Measurements from ENCODE around the gene LRMDA. TPM values are rescaled to one million over a fixed set of nuclear protein-coding genes. Genes with fewer than 3 reads are reported as not detected.

Gene LRMDA
- total and polyA plus RNA-seq, 10 of the 15 experiments (the other 5 are each of a cell fraction or from before 2014, with no cell fraction given), result 0.07 to 0.54 (median 0.29) TPM; not detected in 4

DNA sequence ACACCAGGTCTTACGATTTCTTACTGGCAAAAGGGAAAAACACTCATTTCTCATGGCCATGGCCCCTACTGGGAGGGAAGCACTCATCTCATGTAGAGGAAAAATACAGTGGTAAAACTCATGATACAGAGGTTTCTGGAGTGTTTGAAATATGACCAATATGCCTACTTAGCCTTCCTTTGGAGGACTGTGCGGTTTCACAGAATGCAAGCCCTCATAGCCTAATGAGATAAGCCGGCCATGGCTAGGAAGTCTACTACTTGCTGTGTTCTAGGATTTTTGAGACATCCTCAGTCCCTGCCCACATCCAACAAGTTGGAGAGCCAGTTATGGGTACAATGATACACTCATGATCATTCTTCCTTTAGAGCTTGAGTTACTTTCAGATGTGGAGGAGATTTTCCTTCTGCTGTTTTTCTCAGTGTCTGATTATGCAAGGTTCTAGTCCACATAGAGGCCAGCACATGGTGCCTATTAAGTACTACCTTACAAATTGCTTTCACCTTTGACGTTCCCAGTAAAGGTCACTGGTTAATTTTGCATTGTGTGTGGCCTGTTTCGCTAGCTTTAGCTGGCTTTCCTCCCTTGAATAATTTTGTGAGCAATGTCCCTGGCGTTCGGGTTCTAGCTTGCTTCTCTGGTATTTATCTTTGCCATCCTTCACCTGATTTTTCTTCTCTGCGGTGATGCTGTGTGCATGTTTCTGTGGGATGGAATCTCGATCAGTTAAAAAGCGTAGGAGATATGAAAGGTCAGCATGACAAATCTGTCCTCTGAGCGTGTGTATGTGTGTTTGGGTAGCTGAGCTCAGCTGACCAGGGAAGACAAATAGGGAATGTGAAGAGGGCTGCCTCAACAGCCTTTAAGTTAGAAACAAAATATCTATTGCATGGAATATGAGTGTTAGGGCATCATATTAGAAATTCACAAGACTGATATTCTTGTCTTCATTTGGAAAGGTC lies 295.4 kb downstream of the LRMDA start:
- Histone ChIP-seq H4K20me1 (ENCODE audit: control insufficient read depth, insufficient read depth) (no peaks in the 10 kb centered on the region), H3K79me2 (ENCODE audit: control insufficient read depth, insufficient read depth, low read length) (no peaks in the 10 kb centered on the region), H3K4me2 (ENCODE audit: control insufficient read depth, insufficient read depth) (no peak overlapping the region), H3K9ac (ENCODE audit: control insufficient read depth, insufficient read depth, low read length) (no peak overlapping the region), H3K27ac (ENCODE audit: control insufficient read depth, insufficient read depth) (no peak overlapping the region), H3K36me3 (ENCODE audit: control insufficient read depth in 2 of 2, insufficient read depth in 2 of 2, low read length in 1 of 2) (no peaks in the 10 kb centered on the region), H3K4me1 (ENCODE audit: control insufficient read depth, insufficient read depth, low read length) (no peaks in the 10 kb centered on the region), H3K4me3 (no peak overlapping the region), H3K9me3 (replicated peaks; ENCODE audit: control insufficient read depth, insufficient read depth, low read length) (no peaks in the 10 kb centered on the region), H3K27me3 (replicated peaks in 1 of 2; ENCODE audit: control insufficient read depth in 2 of 2, insufficient read depth in 2 of 2, low read length in 1 of 2) (no peaks in the 10 kb centered on the region), H2AFZ (ENCODE audit: control insufficient read depth, low read depth, low read length) (no peak overlapping the region)
- DNase-seq (ENCODE audit: low read depth, low spot score), result no peak
- 45% methylated on average over 11 of the region's 11 CpGs for WGBS (ENCODE audit: insufficient coverage, insufficient replicate concordance, low lambda C conversion rate, missing lambda C conversion rate)
- ChIA-PET CTCF (no interaction called here), POLR2A (interaction anchor here (0.6 kb wide), 1 partner anchor 302 kb away, joined by 3 read pairs; no protein-coding TSS in a partner anchor), SMC1A (ENCODE audit: uncharacterized antibody, unreplicated experiment) (interaction anchor here (0.6 to 2.3 kb wide), 7 partner anchors 9 to 360 kb away, joined by 3 to 11 read pairs (median 4); no protein-coding TSS in a partner anchor), RAD21 (ENCODE audit: unreplicated experiment) (no interaction called here)
- TF ChIP-seq, protein P1, sequence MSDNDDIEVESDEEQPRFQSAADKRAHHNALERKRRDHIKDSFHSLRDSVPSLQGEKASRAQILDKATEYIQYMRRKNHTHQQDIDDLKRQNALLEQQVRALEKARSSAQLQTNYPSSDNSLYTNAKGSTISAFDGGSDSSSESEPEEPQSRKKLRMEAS (IDR thresholded peaks at IDR 0.05; ENCODE audit: low read depth, low read length), result no peak
- no peak for TF ChIP-seq CEBPB (IDR thresholded peaks at IDR 0.05; ENCODE audit: borderline replicate concordance in 1 of 2, low read depth in 2 of 2, low read length in 2 of 2)
- no peak for TF ChIP-seq ASH2L (IDR thresholded peaks at IDR 0.05; ENCODE audit: borderline replicate concordance, low read depth)
- TF ChIP-seq RB1 (IDR thresholded peaks at IDR 0.05; ENCODE audit: borderline replicate concordance), result no peak
- TF ChIP-seq, protein P2, sequence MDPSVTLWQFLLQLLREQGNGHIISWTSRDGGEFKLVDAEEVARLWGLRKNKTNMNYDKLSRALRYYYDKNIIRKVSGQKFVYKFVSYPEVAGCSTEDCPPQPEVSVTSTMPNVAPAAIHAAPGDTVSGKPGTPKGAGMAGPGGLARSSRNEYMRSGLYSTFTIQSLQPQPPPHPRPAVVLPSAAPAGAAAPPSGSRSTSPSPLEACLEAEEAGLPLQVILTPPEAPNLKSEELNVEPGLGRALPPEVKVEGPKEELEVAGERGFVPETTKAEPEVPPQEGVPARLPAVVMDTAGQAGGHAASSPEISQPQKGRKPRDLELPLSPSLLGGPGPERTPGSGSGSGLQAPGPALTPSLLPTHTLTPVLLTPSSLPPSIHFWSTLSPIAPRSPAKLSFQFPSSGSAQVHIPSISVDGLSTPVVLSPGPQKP (IDR thresholded peaks at IDR 0.05; ENCODE audit: low read depth, low read length), result no peak
- no peak for TF ChIP-seq MXI1 (IDR thresholded peaks at IDR 0.05; ENCODE audit: low read depth, low read length)
- no peak for TF ChIP-seq POLR2A (IDR thresholded peaks at IDR 0.05; ENCODE audit: low read depth, low read length)
- TF ChIP-seq KAT2A (conservative IDR thresholded peaks at IDR 0.05; ENCODE audit: control insufficient read depth, low read depth, low read length), result no peak
- no peak for TF ChIP-seq ZZZ3 (IDR thresholded peaks at IDR 0.05; ENCODE audit: control insufficient read depth, insufficient read length, low read depth)
- no peak for TF ChIP-seq EZH2 (IDR thresholded peaks at IDR 0.05; ENCODE audit: borderline replicate concordance, control insufficient read depth, low read depth, low read length)
- TF ChIP-seq, protein P3, sequence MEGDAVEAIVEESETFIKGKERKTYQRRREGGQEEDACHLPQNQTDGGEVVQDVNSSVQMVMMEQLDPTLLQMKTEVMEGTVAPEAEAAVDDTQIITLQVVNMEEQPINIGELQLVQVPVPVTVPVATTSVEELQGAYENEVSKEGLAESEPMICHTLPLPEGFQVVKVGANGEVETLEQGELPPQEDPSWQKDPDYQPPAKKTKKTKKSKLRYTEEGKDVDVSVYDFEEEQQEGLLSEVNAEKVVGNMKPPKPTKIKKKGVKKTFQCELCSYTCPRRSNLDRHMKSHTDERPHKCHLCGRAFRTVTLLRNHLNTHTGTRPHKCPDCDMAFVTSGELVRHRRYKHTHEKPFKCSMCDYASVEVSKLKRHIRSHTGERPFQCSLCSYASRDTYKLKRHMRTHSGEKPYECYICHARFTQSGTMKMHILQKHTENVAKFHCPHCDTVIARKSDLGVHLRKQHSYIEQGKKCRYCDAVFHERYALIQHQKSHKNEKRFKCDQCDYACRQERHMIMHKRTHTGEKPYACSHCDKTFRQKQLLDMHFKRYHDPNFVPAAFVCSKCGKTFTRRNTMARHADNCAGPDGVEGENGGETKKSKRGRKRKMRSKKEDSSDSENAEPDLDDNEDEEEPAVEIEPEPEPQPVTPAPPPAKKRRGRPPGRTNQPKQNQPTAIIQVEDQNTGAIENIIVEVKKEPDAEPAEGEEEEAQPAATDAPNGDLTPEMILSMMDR (IDR thresholded peaks at IDR 0.05 in 2 of 3, conservative IDR thresholded peaks at IDR 0.05 in 1 of 3; ENCODE audit: control insufficient read depth in 2 of 3, extremely low read depth in 1 of 3, insufficient read depth in 1 of 3, low read depth in 3 of 3, low read length in 3 of 3), result no peak
- TF ChIP-seq ESRRA (IDR thresholded peaks at IDR 0.05; ENCODE audit: low read length), result no peak
- no peak for TF ChIP-seq TCF3 (IDR thresholded peaks at IDR 0.05; ENCODE audit: borderline replicate concordance, insufficient read depth, low read depth, low read length)
- TF ChIP-seq IRF4 (IDR thresholded peaks at IDR 0.05; ENCODE audit: low read depth, low read length), result no peak
- TF ChIP-seq POLR2AphosphoS2 (IDR thresholded peaks at IDR 0.05; ENCODE audit: low read depth, low read length), result no peak
- TF ChIP-seq SREBF1 (IDR thresholded peaks at IDR 0.05; ENCODE audit: low read length), result no peak
- TF ChIP-seq CREM (IDR thresholded peaks at IDR 0.05; ENCODE audit: low read depth), result no peak
- TF ChIP-seq ZNF274 (IDR thresholded peaks at IDR 0.05; ENCODE audit: insufficient read depth, insufficient read length), result no peak
- no peak for TF ChIP-seq NBN (IDR thresholded peaks at IDR 0.05)
- intact Hi-C loops (cut with micrococcal nuclease; ENCODE audit: unreplicated experiment) (no loop called here), in situ Hi-C loops (cut with MboI) (no loop called here)
- no peak for ATAC-seq
- FAIRE-seq, result no peak
- no TSS peak for BruUV-seq (replicated peaks)

Data from GM12878 (cell line).